NCI-H2196 treated with DMSO at 0.1 percent for 48 hours (cell line): ENCODE data around the gene DNMBP.
A peak's percentile ranks its signal among the peaks of the same experiment; 100 is the strongest.

Experiments used
- DNase-seq: peaks from one replicate; lab custom pipeline; 2025; ENCODE audit not compliant: unreplicated experiment; lab: John Stamatoyannopoulos, UW

DNMBP gene

GRCh38 chr10:100009793-100010676, at the start of gene DNMBP:
Gene DNMBP (minus strand): TSS chr10:100009947. CDS start chr10:99972124, 37,823 bp downstream.
- DNase-seq, result no peak

- no peak for DNase-seq
These were observed 48.2 kb upstream of the DNMBP start for GRCh38 chr10:100057948-100058347.

- DNase-seq, result no peak
These were observed 44.1 kb upstream of the DNMBP start for GRCh38 chr10:100053686-100054460.

GRCh38 chr10:100046021-100046486, 36.3 kb upstream of the DNMBP start:
- DNase-seq, result peak; percentile 54

GRCh38 chr10:100045592-100045991, 35.8 kb upstream of the DNMBP start:
- no peak for DNase-seq

GRCh38 chr10:100043796-100044195, 34.0 kb upstream of the DNMBP start:
- no peak for DNase-seq

GRCh38 chr10:100043344-100043743, 33.6 kb upstream of the DNMBP start:
- DNase-seq, result no peak

GRCh38 chr10:100041306-100042002, 31.7 kb upstream of the DNMBP start:
- no peak for DNase-seq

GRCh38 chr10:100038561-100039071, 28.9 kb upstream of the DNMBP start:
- DNase-seq, result no peak

GRCh38 chr10:100037758-100038315, 28.1 kb upstream of the DNMBP start:
- DNase-seq, result no peak

- DNase-seq, result no peak
These were observed 27.1 kb upstream of the DNMBP start for GRCh38 chr10:100036850-100037249.

GRCh38 chr10:100033766-100034418, 24.1 kb upstream of the DNMBP start:
- no peak for DNase-seq

GRCh38 chr10:100027416-100027815, 17.7 kb upstream of the DNMBP start:
- DNase-seq, result no peak

GRCh38 chr10:100025576-100025975, 15.8 kb upstream of the DNMBP start:
- peak; percentile 62 for DNase-seq

- no peak for DNase-seq
These were observed 15.0 kb upstream of the DNMBP start for GRCh38 chr10:100024748-100025147.

GRCh38 chr10:100022403-100022802, 12.7 kb upstream of the DNMBP start:
- DNase-seq, result no peak

GRCh38 chr10:100021322-100021721, 11.6 kb upstream of the DNMBP start:
- DNase-seq, result no peak

- no peak for DNase-seq
These were observed 11.1 kb upstream of the DNMBP start for GRCh38 chr10:100020886-100021253.

- DNase-seq, result no peak
These were observed 10.6 kb upstream of the DNMBP start for GRCh38 chr10:100020142-100020885.

GRCh38 chr10:100019787-100020141, 10.0 kb upstream of the DNMBP start:
- peak; percentile 17 for DNase-seq
